Gastrocnemius medialis (tissue), 4 donors: Measurements from ENCODE around the gene MRPS12.

ENCODE experiments used
- CTCF ChIP-seq, 5 experiments: fragments of 450-650 bp in 3 of 5; fragments of 200-600 bp in 2 of 5; sonication (generic) in 2 of 5; IDR thresholded peaks in 4 of 5; conservative IDR thresholded peaks in 1 of 5; 1 replicate in 4 of 5; 2 replicates in 1 of 5; pipeline ENCODE4 v1.5.1; 2016 to 2019; ENCODE audit warnings: antibody characterized with exemption in 5 of 5, mild to moderate bottlenecking in 3 of 5, moderate library complexity in 3 of 5
- POLR2A ChIP-seq, 2 donors: fragments of 450-650 bp; IDR thresholded peaks; one replicate each; pipeline ENCODE4 v1.6.1; 2017; ENCODE audit warnings: antibody characterized with exemption in 2 of 2, mild to moderate bottlenecking in 2 of 2, moderate library complexity in 2 of 2

DNA sequence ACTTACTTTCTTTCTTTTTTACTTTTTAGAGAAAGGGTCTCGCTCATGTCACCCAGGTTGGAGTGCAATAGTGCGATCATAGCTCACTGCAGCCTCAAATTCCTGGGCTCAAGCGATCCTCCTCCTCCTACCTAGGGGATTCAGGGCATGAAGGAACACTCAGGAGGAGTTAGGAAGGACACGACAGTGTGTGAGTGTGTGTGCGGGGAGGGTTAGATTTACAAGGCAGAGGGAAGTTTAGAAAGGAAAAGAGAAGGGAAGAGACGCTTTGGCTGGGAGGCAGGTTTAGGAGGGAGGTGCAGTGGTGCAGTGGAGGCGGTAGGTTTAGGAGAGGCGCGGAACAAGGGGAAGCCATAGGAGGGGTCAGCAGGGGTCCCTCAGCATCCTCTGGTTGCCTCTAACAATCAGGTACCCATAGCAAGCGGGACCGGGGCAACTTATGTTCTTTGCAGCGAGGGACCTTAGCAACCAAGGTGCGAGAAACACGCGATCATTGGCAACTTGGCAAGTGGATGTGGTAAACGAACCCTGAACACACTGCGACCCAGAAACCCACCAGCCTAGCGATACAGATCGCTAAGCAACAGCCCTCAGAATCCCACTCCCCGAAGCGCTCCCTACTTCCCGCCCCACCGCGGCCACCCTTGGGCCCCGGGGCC is 31.8 kb upstream of the MRPS12 start:
- TF ChIP-seq POLR2A (IDR thresholded peaks at IDR 0.05): no peak
- no peak for TF ChIP-seq CTCF (IDR thresholded peaks at IDR 0.05 in 4 of 5, conservative IDR thresholded peaks at IDR 0.05 in 1 of 5)
